Activated T-helper 9 cell treated with anti-CD3 and anti-CD28 coated beads, Interleukin-2, amount 50 U/mL, for 16 hours (primary cell): ENCODE results near the gene ZNF264.
"Not testable (repeated sequence)": the region's sequence is repeated elsewhere in the genome, so short reads cannot be mapped to it uniquely, and the experiment has no call there.

Experiments used
- DNase-seq: peaks from one replicate; pipeline ENCODE4 v3.0.0-alpha.2; 2020; ENCODE audit warnings: low read depth

Gene ZNF264

GRCh38 chr19:57191141-57192076 lies at the start of gene ZNF264:
TSS of gene ZNF264 (plus strand) at chr19:57191500. CDS start at chr19:57191914, 414 bp downstream.
- peak; percentile 85 for DNase-seq

- DNase-seq: no peak
Measured at GRCh38 chr19:57141699-57142098, 49.6 kb upstream of the ZNF264 start.

GRCh38 chr19:57152921-57153320 lies 38.4 kb upstream of the ZNF264 start:
- DNase-seq: no peak

GRCh38 chr19:57161985-57162539 lies 29.2 kb upstream of the ZNF264 start:
- no peak for DNase-seq

GRCh38 chr19:57165846-57166245 lies 25.5 kb upstream of the ZNF264 start:
- DNase-seq: no peak

GRCh38 chr19:57167385-57167784 lies 23.9 kb upstream of the ZNF264 start, which contains the start of gene DUXA:
TSS of gene DUXA (minus strand) at chr19:57167485. CDS start at chr19:57167443, 42 bp downstream.
- no peak for DNase-seq

GRCh38 chr19:57171551-57172081 lies 19.7 kb upstream of the ZNF264 start:
- no peak for DNase-seq

- DNase-seq: no peak
Measured at GRCh38 chr19:57190301-57190700, 999 bp upstream of the ZNF264 start.

GRCh38 chr19:57192077-57192420 lies 749 bp downstream of the ZNF264 start:
- DNase-seq: no peak

GRCh38 chr19:57192993-57193392 lies 1.7 kb downstream of the ZNF264 start:
- no peak for DNase-seq

- not testable (repeated sequence) for DNase-seq
Measured at GRCh38 chr19:57197874-57198273, 6.6 kb downstream of the ZNF264 start.

- DNase-seq: no peak
Measured at GRCh38 chr19:57202160-57202559, 10.9 kb downstream of the ZNF264 start.

GRCh38 chr19:57210381-57210780 lies 19.1 kb downstream of the ZNF264 start:
- DNase-seq: no peak

GRCh38 chr19:57212109-57212508 lies 20.8 kb downstream of the ZNF264 start:
- no peak for DNase-seq

- DNase-seq: no peak
Measured at GRCh38 chr19:57227502-57227901, 36.2 kb downstream of the ZNF264 start.

GRCh38 chr19:57231686-57232085 lies 40.4 kb downstream of the ZNF264 start:
- DNase-seq: no peak

- no peak for DNase-seq
Measured at GRCh38 chr19:57233207-57233606, 41.9 kb downstream of the ZNF264 start.

GRCh38 chr19:57239982-57240310 lies 48.6 kb downstream of the ZNF264 start:
- no peak for DNase-seq

GRCh38 chr19:57240311-57241090 lies 49.2 kb downstream of the ZNF264 start, which contains the start of gene ZNF805:
TSS of gene ZNF805 (plus strand) at chr19:57240632. CDS start at chr19:57240892, 260 bp downstream.
- peak; percentile 94 for DNase-seq

GRCh38 chr19:57241176-57241575 lies 49.9 kb downstream of the ZNF264 start:
- DNase-seq: no peak

GRCh38 chr19:57242821-57243220 lies 51.5 kb downstream of the ZNF264 start:
- no peak for DNase-seq

- DNase-seq: no peak
Measured at GRCh38 chr19:57244513-57244912, 53.2 kb downstream of the ZNF264 start.
